Activated B cell treated with CpG ODN at 0.5 μM for 24 hours (primary cell): Measurements from ENCODE around the gene SSBP2. TPM values are rescaled to one million over a fixed set of nuclear protein-coding genes. Genes with fewer than 3 reads are reported as not detected.
"Not testable (repeated sequence)": the region's sequence is repeated elsewhere in the genome, so short reads cannot be mapped to it uniquely, and the experiment has no call there.

Source experiments
- ATAC-seq: fragments of 200-7000 bp; cut with Tn5 transposase; one replicate; pipeline ENCODE4 v1.10.0; 2021; ENCODE audit warnings: low read depth, mild to moderate bottlenecking, moderate library complexity
- CTCF ChIA-PET: fragments of 350-600 bp; sonication (Branson Sonifier 250); formaldehyde crosslinking; loops from one replicate; lab custom pipeline; 2021; ENCODE audit warnings: antibody characterized with exemption; lab: Charles Lee
- POLR2A ChIA-PET: fragments of 350-600 bp; sonication (Branson Sonifier 250); formaldehyde crosslinking; loops from one replicate; lab custom pipeline; 2021; ENCODE audit warnings: antibody characterized with exemption; lab: Charles Lee
- DNase-seq: peaks from one replicate; pipeline ENCODE4 v3.0.0; 2022
- H3K27ac Mint-ChIP-seq: one replicate; pipeline ENCODE4 v1.8.0; 2020; ENCODE audit warnings: mixed read lengths
- H3K27me3 Mint-ChIP-seq: one replicate; pipeline ENCODE4 v1.8.0; 2021; ENCODE audit warnings: mixed read lengths
- H3K36me3 Mint-ChIP-seq: one replicate; pipeline ENCODE4 v1.8.0; 2021; ENCODE audit warnings: low read depth, mixed read lengths
- H3K4me1 Mint-ChIP-seq: one replicate; pipeline ENCODE4 v1.8.0; 2021; ENCODE audit warnings: mixed read lengths
- H3K4me3 Mint-ChIP-seq: one replicate; pipeline ENCODE4 v1.8.0; 2020; ENCODE audit warnings: mild to moderate bottlenecking, mixed read lengths
- H3K9me3 Mint-ChIP-seq: one replicate; pipeline ENCODE4 v1.8.0; 2020; ENCODE audit warnings: mixed read lengths
- CTCF ChIP-seq: fragments of 200-600 bp; IDR thresholded peaks from one replicate; pipeline ENCODE4 v1.8.0; 2022; ENCODE audit warnings: antibody characterized with exemption, mild to moderate bottlenecking
- intact Hi-C: fragments of 100-400 bp; cut with micrococcal nuclease; formaldehyde crosslinking; loops from one replicate; pipeline ENCODE4 v1.15.1; 2024
- total RNA-seq: library from RNA; stranded (reverse); gene quantifications from 2 replicates; pipeline ENCODE4 v1.2.3, GENCODE V29; 2022

The SSBP2 gene
- total RNA-seq, 1 donor from 2014 or later: 26.2 TPM

GRCh38 chr5:81505672-81506071 lies 245.2 kb downstream of the SSBP2 start:
- Mint-ChIP-seq H3K4me1 (peaks cover 6% of the 10 kb centered on the region), H3K27me3 (no peaks in the 10 kb centered on the region), H3K4me3 (no peak overlapping the region), H3K36me3 (peaks cover 15% of the 10 kb centered on the region), H3K27ac (no peak overlapping the region), H3K9me3 (no peaks in the 10 kb centered on the region)
- intact Hi-C loops: loop anchor here (2.0 to 5.0 kb wide), 4 partner anchors 78 to 772 kb away; partner anchors contain the start of gene RPS23
- TF ChIP-seq CTCF: no peak
- ChIA-PET POLR2A (no interaction called here), CTCF (interaction anchor here (1.6 to 2.5 kb wide), 2 partner anchors 660 to 720 kb away, joined by 10 to 16 read pairs; no protein-coding TSS in a partner anchor)
- DNase-seq (no peak), ATAC-seq (no peak)

GRCh38 chr5:81503602-81504001 lies 247.3 kb downstream of the SSBP2 start:
- H3K9me3 Mint-ChIP-seq, H3K27ac Mint-ChIP-seq, H3K4me3 Mint-ChIP-seq, H3K4me1 Mint-ChIP-seq, intact Hi-C loops, ATAC-seq, H3K27me3 Mint-ChIP-seq, DNase-seq, POLR2A ChIA-PET: not testable (repeated sequence)
- H3K36me3 Mint-ChIP-seq: peaks cover 15% of the 10 kb centered on the region
- CTCF ChIA-PET: interaction anchor here (1.4 to 2.4 kb wide), 3 partner anchors 9 to 723 kb away, joined by 3 to 6 read pairs (median 5); no protein-coding TSS in a partner anchor

- no peaks in the 10 kb centered on the region for H3K9me3 Mint-ChIP-seq
- CTCF ChIA-PET: no interaction called here
- intact Hi-C loops: no loop called here
- H3K4me3 Mint-ChIP-seq: no peak overlapping the region
- TF ChIP-seq CTCF: no peak
- H3K27ac Mint-ChIP-seq: no peak overlapping the region
- DNase-seq (no peak), ATAC-seq (no peak)
- peaks cover 2% of the 10 kb centered on the region for H3K4me1 Mint-ChIP-seq
- POLR2A ChIA-PET: no interaction called here
- H3K27me3 Mint-ChIP-seq: no peaks in the 10 kb centered on the region
- H3K36me3 Mint-ChIP-seq: peaks cover 5% of the 10 kb centered on the region
Measured at GRCh38 chr5:81495286-81495685, 255.6 kb downstream of the SSBP2 start.

DNA sequence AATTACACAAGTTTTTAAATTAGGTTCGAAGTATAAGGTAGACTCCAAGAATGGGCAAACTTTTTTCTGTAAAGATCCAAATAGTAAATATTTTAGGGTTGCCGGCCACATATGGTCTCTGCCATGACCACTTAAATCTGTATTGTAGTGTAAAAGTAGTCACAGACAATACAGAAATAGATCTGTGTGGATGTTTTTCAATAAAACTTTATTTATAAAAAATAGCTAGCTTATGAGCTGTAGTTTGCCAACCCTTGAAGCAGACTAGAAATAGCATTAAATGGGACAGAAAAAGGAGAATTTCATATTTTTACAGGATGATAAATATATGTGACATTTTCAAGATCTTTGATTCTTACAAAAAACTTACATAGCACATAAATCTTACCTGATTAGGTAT lies 262.0 kb downstream of the SSBP2 start:
- ChIA-PET CTCF (interaction anchor here (1.2 kb wide), 1 partner anchor 18 kb away, joined by 3 read pairs; no protein-coding TSS in a partner anchor), POLR2A (no interaction called here)
- no peak for TF ChIP-seq CTCF
- Mint-ChIP-seq H3K9me3 (no peaks in the 10 kb centered on the region), H3K27ac (no peak overlapping the region), H3K27me3 (no peaks in the 10 kb centered on the region), H3K36me3 (peaks cover 5% of the 10 kb centered on the region), H3K4me3 (no peak overlapping the region), H3K4me1 (peaks cover 2% of the 10 kb centered on the region)
- DNase-seq (no peak), ATAC-seq (no peak)
- intact Hi-C loops: no loop called here

- no peak for DNase-seq
- Mint-ChIP-seq H3K9me3 (no peaks in the 10 kb centered on the region), H3K27me3 (no peaks in the 10 kb centered on the region), H3K4me3 (no peak overlapping the region), H3K27ac (no peak overlapping the region), H3K4me1 (peaks cover 2% of the 10 kb centered on the region), H3K36me3 (peaks cover 9% of the 10 kb centered on the region)
- ATAC-seq: no peak
- TF ChIP-seq CTCF: no peak
- ChIA-PET POLR2A (no interaction called here), CTCF (no interaction called here)
- intact Hi-C loops: no loop called here
Measured at GRCh38 chr5:81486711-81487110, 264.2 kb downstream of the SSBP2 start.

GRCh38 chr5:81482595-81482994 lies 268.3 kb downstream of the SSBP2 start:
- Mint-ChIP-seq H3K9me3 (no peaks in the 10 kb centered on the region), H3K27me3 (no peaks in the 10 kb centered on the region), H3K4me1 (peaks cover 5% of the 10 kb centered on the region), H3K27ac (no peak overlapping the region), H3K4me3 (no peak overlapping the region), H3K36me3 (peaks cover 9% of the 10 kb centered on the region)
- TF ChIP-seq CTCF: no peak
- CTCF ChIA-PET: no interaction called here
- DNase-seq (no peak), ATAC-seq (no peak)
- intact Hi-C loops: no loop called here
- POLR2A ChIA-PET: no interaction called here

GRCh38 chr5:81473395-81473794 lies 277.5 kb downstream of the SSBP2 start:
- ATAC-seq, CTCF ChIA-PET, DNase-seq, intact Hi-C loops, H3K27me3 Mint-ChIP-seq, POLR2A ChIA-PET, H3K27ac Mint-ChIP-seq, H3K9me3 Mint-ChIP-seq, H3K4me1 Mint-ChIP-seq, H3K4me3 Mint-ChIP-seq: not testable (repeated sequence)
- H3K36me3 Mint-ChIP-seq: peaks cover 16% of the 10 kb centered on the region
